ENCODE measurements around the gene DEFB118. TPM values are rescaled to one million over a fixed set of nuclear protein-coding genes. Genes with fewer than 3 reads are reported as not detected.

Gene DEFB118
- polyA plus RNA-seq, 1 donor = not detected

- DNase-seq = no peak
- H3K9me3 ChIP-seq (ENCODE audit: control insufficient read depth, low read depth, low read length) = no peaks in the 10 kb centered on the region
- no peak overlapping the region for H3K4me3 ChIP-seq (ENCODE audit: low read length)
- no CpG with 5 or more reads among the region's 1 CpG for WGBS (ENCODE audit: insufficient coverage, low lambda C conversion rate)
- H3K4me1 ChIP-seq (ENCODE audit: control insufficient read depth, insufficient read depth, low read length) = no peaks in the 10 kb centered on the region
- no peak overlapping the region for H3K27ac ChIP-seq (ENCODE audit: low read length)
- H3K36me3 ChIP-seq (ENCODE audit: control insufficient read depth, insufficient read depth, low read length) = no peaks in the 10 kb centered on the region
- H3K27me3 ChIP-seq (ENCODE audit: control insufficient read depth, insufficient read depth, low read length) = no peaks in the 10 kb centered on the region
Observed at GRCh38 chr20:31403886-31404285, 35.5 kb downstream of the DEFB118 start.

DNA sequence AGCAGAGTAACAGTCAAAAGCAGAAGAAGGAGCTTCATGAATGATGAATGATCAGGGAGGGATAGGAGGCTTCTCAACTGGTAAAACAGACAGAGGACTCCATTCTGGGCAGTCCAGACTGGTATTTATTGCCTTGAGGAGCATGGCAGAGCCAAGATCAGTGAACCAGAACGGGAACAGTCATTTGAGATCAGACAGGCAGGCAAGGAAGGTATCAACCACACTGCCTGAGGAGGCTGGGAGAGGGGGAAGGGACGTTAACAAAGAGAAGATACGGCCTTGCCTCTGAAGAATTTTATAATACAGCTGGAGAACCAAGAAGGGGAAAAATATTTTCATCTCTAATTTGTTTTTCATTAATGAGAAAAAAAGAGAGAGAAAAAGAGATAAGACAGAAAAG lies 37.7 kb downstream of the DEFB118 start, which contains the start of gene DEFB121:
TSS of gene DEFB121 (minus strand) at position 101 of the 400 bp plus-strand sequence. CDS start at position 38, 63 bp downstream.
- H3K9me3 ChIP-seq (ENCODE audit: control insufficient read depth, low read depth, low read length) = peaks cover 5% of the 10 kb centered on the region
- H3K27me3 ChIP-seq (ENCODE audit: control insufficient read depth, insufficient read depth, low read length) = no peaks in the 10 kb centered on the region
- no peaks in the 10 kb centered on the region for H3K36me3 ChIP-seq (ENCODE audit: control insufficient read depth, insufficient read depth, low read length)
- DNase-seq = no peak
- H3K4me3 ChIP-seq (ENCODE audit: low read length) = no peak within 1 kb of the TSS
- H3K4me1 ChIP-seq (ENCODE audit: control insufficient read depth, insufficient read depth, low read length) = no peaks in the 10 kb centered on the region
- 29% methylated on average over 1 of the region's 3 CpGs for WGBS (ENCODE audit: insufficient coverage, low lambda C conversion rate)
- H3K27ac ChIP-seq (ENCODE audit: low read length) = no peak within 1 kb of the TSS

- Histone ChIP-seq H3K27me3 (ENCODE audit: control insufficient read depth, insufficient read depth, low read length) (no peaks in the 10 kb centered on the region), H3K36me3 (ENCODE audit: control insufficient read depth, insufficient read depth, low read length) (no peaks in the 10 kb centered on the region), H3K27ac (ENCODE audit: low read length) (no peak overlapping the region), H3K9me3 (ENCODE audit: control insufficient read depth, low read depth, low read length) (peaks cover 7% of the 10 kb centered on the region), H3K4me3 (ENCODE audit: low read length) (no peak overlapping the region), H3K4me1 (ENCODE audit: control insufficient read depth, insufficient read depth, low read length) (no peaks in the 10 kb centered on the region)
- WGBS (ENCODE audit: insufficient coverage, low lambda C conversion rate) = no CpG with 5 or more reads among the region's 1 CpG
- no peak for DNase-seq
Observed at GRCh38 chr20:31410011-31410410, 41.6 kb downstream of the DEFB118 start.

DNA sequence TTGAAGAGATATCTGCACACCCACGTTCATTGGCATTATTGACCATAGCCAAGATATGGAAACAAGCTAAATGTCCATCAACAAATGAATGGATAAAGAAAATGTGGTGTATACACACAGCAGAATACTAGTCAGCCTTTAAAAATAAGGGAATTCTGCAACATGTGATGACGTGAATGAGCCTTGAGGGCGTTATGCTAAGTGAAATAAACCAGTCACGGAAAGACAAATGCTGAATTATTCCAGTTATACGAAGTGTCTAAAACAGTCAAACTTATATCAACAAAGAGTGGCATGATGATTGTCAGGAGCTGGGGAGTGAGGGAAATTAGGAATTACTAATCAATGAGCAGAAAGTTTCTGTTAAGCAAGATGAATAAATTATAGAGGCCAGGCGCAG lies 46.0 kb downstream of the DEFB118 start:
- Histone ChIP-seq H3K27me3 (ENCODE audit: control insufficient read depth, insufficient read depth, low read length) (no peaks in the 10 kb centered on the region), H3K27ac (ENCODE audit: low read length) (no peak overlapping the region), H3K36me3 (ENCODE audit: control insufficient read depth, insufficient read depth, low read length) (no peaks in the 10 kb centered on the region), H3K4me1 (ENCODE audit: control insufficient read depth, insufficient read depth, low read length) (no peaks in the 10 kb centered on the region), H3K4me3 (ENCODE audit: low read length) (no peak overlapping the region), H3K9me3 (ENCODE audit: control insufficient read depth, low read depth, low read length) (peaks cover 7% of the 10 kb centered on the region)
- DNase-seq = no peak
- WGBS (ENCODE audit: insufficient coverage, low lambda C conversion rate) = 67% methylated on average over 2 of the region's 6 CpGs

GRCh38 chr20:31415653-31416052 lies 47.3 kb downstream of the DEFB118 start:
- no CpG with 5 or more reads among the region's 2 CpGs for WGBS (ENCODE audit: insufficient coverage, low lambda C conversion rate)
- Histone ChIP-seq H3K36me3 (ENCODE audit: control insufficient read depth, insufficient read depth, low read length) (no peaks in the 10 kb centered on the region), H3K27ac (ENCODE audit: low read length) (no peak overlapping the region), H3K4me3 (ENCODE audit: low read length) (no peak overlapping the region), H3K27me3 (ENCODE audit: control insufficient read depth, insufficient read depth, low read length) (no peaks in the 10 kb centered on the region), H3K4me1 (ENCODE audit: control insufficient read depth, insufficient read depth, low read length) (no peaks in the 10 kb centered on the region), H3K9me3 (ENCODE audit: control insufficient read depth, low read depth, low read length) (peaks cover 6% of the 10 kb centered on the region)
- no peak for DNase-seq

GRCh38 chr20:31418307-31418706 lies 49.9 kb downstream of the DEFB118 start:
- no peak overlapping the region for H3K4me3 ChIP-seq (ENCODE audit: low read length)
- no peaks in the 10 kb centered on the region for H3K4me1 ChIP-seq (ENCODE audit: control insufficient read depth, insufficient read depth, low read length)
- no peaks in the 10 kb centered on the region for H3K36me3 ChIP-seq (ENCODE audit: control insufficient read depth, insufficient read depth, low read length)
- peaks cover 2% of the 10 kb centered on the region for H3K9me3 ChIP-seq (ENCODE audit: control insufficient read depth, low read depth, low read length)
- H3K27ac ChIP-seq (ENCODE audit: low read length) = no peak overlapping the region
- DNase-seq = no peak
- H3K27me3 ChIP-seq (ENCODE audit: control insufficient read depth, insufficient read depth, low read length) = no peaks in the 10 kb centered on the region
- 80% methylated on average over 1 of the region's 7 CpGs for WGBS (ENCODE audit: insufficient coverage, low lambda C conversion rate)

Other genes starting within 250 kb of the DEFB118 start
- gene DEFB115, start 110.9 kb upstream of the DEFB118 start, polyA plus RNA-seq = not detected
- gene DEFB116, start 60.0 kb upstream of the DEFB118 start, polyA plus RNA-seq = not detected
- gene DEFB119, start 22.0 kb downstream of the DEFB118 start, polyA plus RNA-seq = not detected
- not detected for gene DEFB121, start 37.6 kb downstream of the DEFB118 start, polyA plus RNA-seq
- not detected for gene DEFB123, start 72.0 kb downstream of the DEFB118 start, polyA plus RNA-seq
- 0.21 TPM for gene DEFB124, start 106.5 kb downstream of the DEFB118 start, polyA plus RNA-seq
- 2.8 TPM for gene REM1, start 106.7 kb downstream of the DEFB118 start, polyA plus RNA-seq
- 123 TPM for gene HM13, start 145.8 kb downstream of the DEFB118 start, polyA plus RNA-seq
- 245 TPM for gene ID1, start 236.7 kb downstream of the DEFB118 start, polyA plus RNA-seq